ENCODE results near the gene FYN. TPM values are rescaled to one million over a fixed set of nuclear protein-coding genes. Genes with fewer than 3 reads are reported as not detected.
A peak's percentile ranks its signal among the peaks of the same experiment; 100 is the strongest.
"Not testable (repeated sequence)": the region's sequence is repeated elsewhere in the genome, so short reads cannot be mapped to it uniquely, and the experiment has no call there.

The FYN gene
- total and polyA plus RNA-seq, 2 experiments from 2014 or later: 95.7 to 104 TPM

- no peaks in the 10 kb centered on the region for H3K27me3 ChIP-seq
- TF ChIP-seq CTCF (IDR thresholded peaks at IDR 0.05; ENCODE audit: low read depth, low read length): no peak
- H3K4me3 ChIP-seq: no peak overlapping the region
- H3K4me1 ChIP-seq (ENCODE audit: low read depth): no peaks in the 10 kb centered on the region
- DNase-seq (ENCODE audit: low read depth in 1 of 2, low spot score in 1 of 2): peak in 1 of 2 donors; percentile 85
- no peaks in the 10 kb centered on the region for H3K36me3 ChIP-seq
- no peaks in the 10 kb centered on the region for H3K9me3 ChIP-seq (ENCODE audit: low read depth)
- H3K27ac ChIP-seq: no peak overlapping the region
These were observed 226.3 kb downstream of the FYN start for GRCh38 chr6:111646942-111647341.

DNA sequence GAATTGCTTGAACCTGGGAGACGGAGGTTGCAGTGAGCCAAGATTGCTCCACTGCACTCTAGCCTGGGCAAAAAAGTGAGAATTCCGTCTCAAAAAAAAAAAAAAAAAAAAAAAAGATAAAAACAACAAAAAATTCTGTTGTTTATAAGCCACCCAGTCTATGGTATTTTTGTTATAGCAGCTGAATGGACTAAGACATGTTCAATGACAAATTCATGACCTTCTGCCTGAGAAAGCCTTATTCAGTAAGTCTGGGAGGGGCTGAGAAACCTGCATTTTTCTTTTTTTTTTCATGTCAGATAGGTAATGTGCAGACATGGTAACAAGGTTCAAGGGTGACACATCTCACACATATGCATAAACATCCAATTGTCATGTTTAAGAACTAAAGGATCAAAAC, 227.2 kb downstream of the FYN start:
- no peaks in the 10 kb centered on the region for H3K4me1 ChIP-seq (ENCODE audit: low read depth)
- TF ChIP-seq CTCF (IDR thresholded peaks at IDR 0.05; ENCODE audit: low read depth, low read length): no peak

GRCh38 chr6:111644893-111645430, 228.3 kb downstream of the FYN start:
- Histone ChIP-seq H3K27ac (no peak overlapping the region), H3K4me3 (no peak overlapping the region), H3K4me1 (ENCODE audit: low read depth) (no peaks in the 10 kb centered on the region), H3K36me3 (no peaks in the 10 kb centered on the region), H3K9me3 (ENCODE audit: low read depth) (no peaks in the 10 kb centered on the region), H3K27me3 (no peaks in the 10 kb centered on the region)
- no peak for DNase-seq (ENCODE audit: low read depth in 1 of 2, low spot score in 1 of 2)
- TF ChIP-seq CTCF (IDR thresholded peaks at IDR 0.05; ENCODE audit: low read depth, low read length): no peak

More for the DNA sequence above, 227.2 kb downstream of the FYN start:
- no peak overlapping the region for H3K4me3 ChIP-seq
- H3K36me3 ChIP-seq: no peaks in the 10 kb centered on the region
- no peaks in the 10 kb centered on the region for H3K27me3 ChIP-seq
- no peaks in the 10 kb centered on the region for H3K9me3 ChIP-seq (ENCODE audit: low read depth)
- no peak overlapping the region for H3K27ac ChIP-seq
- DNase-seq (ENCODE audit: low read depth in 1 of 2, low spot score in 1 of 2): no peak

- Histone ChIP-seq H3K4me1 (ENCODE audit: low read depth) (no peaks in the 10 kb centered on the region), H3K4me3 (no peak overlapping the region), H3K36me3 (no peaks in the 10 kb centered on the region), H3K9me3 (ENCODE audit: low read depth) (no peaks in the 10 kb centered on the region), H3K27me3 (no peaks in the 10 kb centered on the region), H3K27ac (no peak overlapping the region)
- peak; percentile 81 to 85 for DNase-seq (ENCODE audit: low read depth in 1 of 2, low spot score in 1 of 2)
- TF ChIP-seq CTCF (IDR thresholded peaks at IDR 0.05; ENCODE audit: low read depth, low read length): peak; percentile 72
These were observed 230.6 kb downstream of the FYN start for GRCh38 chr6:111642463-111643158.

DNA sequence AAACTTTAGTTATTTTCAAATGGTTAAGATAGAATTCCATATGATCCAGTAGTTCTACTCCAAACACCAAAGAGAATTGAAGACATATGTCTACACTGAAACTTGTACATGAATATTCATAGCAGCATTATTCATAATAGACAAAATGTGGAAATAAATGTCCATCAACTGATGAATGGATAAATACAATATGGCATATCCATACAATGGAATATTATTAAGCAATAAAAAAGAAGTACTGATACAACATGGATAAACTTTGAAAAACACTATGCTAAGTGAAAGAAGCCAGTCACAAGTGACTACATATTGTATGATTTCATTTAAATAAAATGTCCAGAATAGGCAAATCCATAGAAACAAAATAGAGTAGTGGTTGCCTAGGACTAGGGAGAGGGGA, 234.0 kb downstream of the FYN start:
- Histone ChIP-seq H3K36me3 (no peaks in the 10 kb centered on the region), H3K27ac (no peak overlapping the region), H3K4me3 (no peak overlapping the region), H3K4me1 (ENCODE audit: low read depth) (no peaks in the 10 kb centered on the region), H3K9me3 (ENCODE audit: low read depth) (no peaks in the 10 kb centered on the region), H3K27me3 (no peaks in the 10 kb centered on the region)
- DNase-seq (ENCODE audit: low read depth in 1 of 2, low spot score in 1 of 2): no peak
- TF ChIP-seq CTCF (IDR thresholded peaks at IDR 0.05; ENCODE audit: low read depth, low read length): no peak

- H3K36me3 ChIP-seq; H3K27ac ChIP-seq; H3K4me1 ChIP-seq (ENCODE audit: low read depth); H3K4me3 ChIP-seq; H3K9me3 ChIP-seq (ENCODE audit: low read depth); H3K27me3 ChIP-seq; DNase-seq (ENCODE audit: low read depth in 1 of 2, low spot score in 1 of 2): not testable (repeated sequence)
These were observed 238.3 kb downstream of the FYN start for GRCh38 chr6:111634981-111635380.

Measured in cardiac muscle cell (in vitro differentiated cells and primary cell).